ENCODE data around the gene KLHL6. TPM values are rescaled to one million over a fixed set of nuclear protein-coding genes. Genes with fewer than 3 reads are reported as not detected.
A peak's percentile ranks its signal among the peaks of the same experiment; 100 is the strongest.

Gene KLHL6
- total RNA-seq, 1 donor from 2014 or later, result 46.1 TPM

- H3K27ac Mint-ChIP-seq (ENCODE audit: unreplicated experiment), result no peak overlapping the region
- peaks cover 14% of the 10 kb centered on the region for H3K4me1 Mint-ChIP-seq (ENCODE audit: unreplicated experiment)
These were observed 106.1 kb downstream of the KLHL6 start for GRCh38 chr3:183449391-183449790.

DNA sequence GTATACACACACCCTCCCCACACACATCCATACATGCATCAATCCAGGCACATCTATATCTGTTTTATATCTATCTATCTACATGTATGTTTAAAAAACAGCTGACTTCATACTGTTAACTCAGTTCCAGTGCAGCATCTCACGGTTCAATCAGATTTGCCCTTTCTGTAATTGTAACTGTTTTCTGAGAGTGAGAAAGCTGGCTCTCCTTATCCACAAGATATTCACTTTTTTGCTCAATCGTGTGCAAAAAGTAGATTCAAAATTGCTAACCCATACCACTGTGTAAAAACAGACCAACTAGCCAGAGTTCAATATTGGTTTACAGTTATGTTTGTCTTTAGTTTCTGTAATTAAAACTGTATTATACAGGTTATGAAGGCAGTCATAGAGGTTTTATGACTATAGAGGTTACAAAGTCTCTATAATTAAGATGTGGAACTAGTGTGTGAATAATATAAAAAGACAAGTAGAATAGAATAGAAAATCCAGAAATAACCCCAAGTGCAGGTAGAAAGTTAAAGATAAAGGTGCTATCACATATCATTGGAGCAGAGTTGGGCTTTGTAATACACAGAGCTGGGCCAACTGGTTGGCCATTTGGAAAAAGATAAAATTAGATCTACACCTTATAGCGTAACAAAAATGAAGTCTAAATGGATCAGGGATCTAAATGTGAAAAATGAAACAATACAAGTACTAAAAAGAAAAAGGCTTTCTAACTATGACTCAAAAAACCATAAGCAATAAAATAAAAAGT, 107.0 kb downstream of the KLHL6 start:
- Mint-ChIP-seq H3K27ac (ENCODE audit: unreplicated experiment) (peak overlapping the region; percentile 36), H3K27me3 (ENCODE audit: unreplicated experiment) (no peaks in the 10 kb centered on the region), H3K4me3 (ENCODE audit: unreplicated experiment) (peak overlapping the region; percentile 99), H3K9me3 (ENCODE audit: unreplicated experiment) (peaks cover 2% of the 10 kb centered on the region), H3K4me1 (ENCODE audit: unreplicated experiment) (peaks cover 14% of the 10 kb centered on the region), H3K36me3 (ENCODE audit: low read depth, unreplicated experiment) (peaks cover 6% of the 10 kb centered on the region)
- DNase-seq (ENCODE audit: low spot score), result no peak
- TF ChIP-seq, protein P1, sequence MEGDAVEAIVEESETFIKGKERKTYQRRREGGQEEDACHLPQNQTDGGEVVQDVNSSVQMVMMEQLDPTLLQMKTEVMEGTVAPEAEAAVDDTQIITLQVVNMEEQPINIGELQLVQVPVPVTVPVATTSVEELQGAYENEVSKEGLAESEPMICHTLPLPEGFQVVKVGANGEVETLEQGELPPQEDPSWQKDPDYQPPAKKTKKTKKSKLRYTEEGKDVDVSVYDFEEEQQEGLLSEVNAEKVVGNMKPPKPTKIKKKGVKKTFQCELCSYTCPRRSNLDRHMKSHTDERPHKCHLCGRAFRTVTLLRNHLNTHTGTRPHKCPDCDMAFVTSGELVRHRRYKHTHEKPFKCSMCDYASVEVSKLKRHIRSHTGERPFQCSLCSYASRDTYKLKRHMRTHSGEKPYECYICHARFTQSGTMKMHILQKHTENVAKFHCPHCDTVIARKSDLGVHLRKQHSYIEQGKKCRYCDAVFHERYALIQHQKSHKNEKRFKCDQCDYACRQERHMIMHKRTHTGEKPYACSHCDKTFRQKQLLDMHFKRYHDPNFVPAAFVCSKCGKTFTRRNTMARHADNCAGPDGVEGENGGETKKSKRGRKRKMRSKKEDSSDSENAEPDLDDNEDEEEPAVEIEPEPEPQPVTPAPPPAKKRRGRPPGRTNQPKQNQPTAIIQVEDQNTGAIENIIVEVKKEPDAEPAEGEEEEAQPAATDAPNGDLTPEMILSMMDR (IDR thresholded peaks at IDR 0.05; ENCODE audit: unreplicated experiment), result no peak

More at GRCh38 chr3:183449391-183449790, 106.1 kb downstream of the KLHL6 start:
- Mint-ChIP-seq H3K4me3 (ENCODE audit: unreplicated experiment) (no peak overlapping the region), H3K36me3 (ENCODE audit: low read depth, unreplicated experiment) (peaks cover 12% of the 10 kb centered on the region), H3K27me3 (ENCODE audit: unreplicated experiment) (no peaks in the 10 kb centered on the region), H3K9me3 (ENCODE audit: unreplicated experiment) (no peaks in the 10 kb centered on the region)
- TF ChIP-seq, protein P1 (IDR thresholded peaks at IDR 0.05; ENCODE audit: unreplicated experiment), result no peak
- no peak for DNase-seq (ENCODE audit: low spot score)

GRCh38 chr3:183447206-183448001, 108.1 kb downstream of the KLHL6 start:
- peaks cover 14% of the 10 kb centered on the region for H3K4me1 Mint-ChIP-seq (ENCODE audit: unreplicated experiment)

DNA sequence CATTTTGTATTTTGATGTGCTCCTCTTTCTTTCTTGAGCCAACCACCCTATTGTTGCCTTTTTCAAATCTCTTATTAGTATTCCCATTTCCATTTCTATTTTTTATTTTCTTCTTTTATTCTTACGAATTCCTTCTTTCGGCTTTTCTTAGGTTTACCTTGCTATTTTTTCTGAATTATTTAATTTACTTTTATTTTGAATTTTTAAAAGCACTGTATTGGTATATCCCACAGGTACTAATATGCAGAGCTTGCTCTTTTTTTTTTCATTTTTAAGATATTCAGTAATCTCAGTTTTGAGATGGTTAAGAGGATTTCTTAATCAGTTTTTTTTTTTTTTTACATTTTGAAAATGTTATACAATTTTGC, 108.7 kb downstream of the KLHL6 start:
- H3K4me1 Mint-ChIP-seq (ENCODE audit: unreplicated experiment), result peaks cover 14% of the 10 kb centered on the region
- H3K36me3 Mint-ChIP-seq (ENCODE audit: low read depth, unreplicated experiment), result no peaks in the 10 kb centered on the region
- H3K4me3 Mint-ChIP-seq (ENCODE audit: unreplicated experiment), result peak overlapping the region; percentile 99
- H3K9me3 Mint-ChIP-seq (ENCODE audit: unreplicated experiment), result peaks cover 6% of the 10 kb centered on the region
- DNase-seq (ENCODE audit: low spot score), result no peak
- TF ChIP-seq, protein P1 (IDR thresholded peaks at IDR 0.05; ENCODE audit: unreplicated experiment), result no peak
- H3K27me3 Mint-ChIP-seq (ENCODE audit: unreplicated experiment), result no peaks in the 10 kb centered on the region
- no peak overlapping the region for H3K27ac Mint-ChIP-seq (ENCODE audit: unreplicated experiment)

More at GRCh38 chr3:183447206-183448001, 108.1 kb downstream of the KLHL6 start:
- H3K9me3 Mint-ChIP-seq (ENCODE audit: unreplicated experiment), result peaks cover 6% of the 10 kb centered on the region
- H3K27me3 Mint-ChIP-seq (ENCODE audit: unreplicated experiment), result no peaks in the 10 kb centered on the region
- peak; percentile 90 for DNase-seq (ENCODE audit: low spot score)
- H3K36me3 Mint-ChIP-seq (ENCODE audit: low read depth, unreplicated experiment), result peaks cover 4% of the 10 kb centered on the region
- TF ChIP-seq, protein P1 (IDR thresholded peaks at IDR 0.05; ENCODE audit: unreplicated experiment), result no peak
- peak overlapping the region; percentile 99 for H3K4me3 Mint-ChIP-seq (ENCODE audit: unreplicated experiment)
- H3K27ac Mint-ChIP-seq (ENCODE audit: unreplicated experiment), result peak overlapping the region; percentile 65
